Heart left ventricle (tissue), 13 donors: ENCODE results near the gene FUT2.

Experiments
- POLR2A ChIP-seq, 2 donors: fragments of 450-650 bp; IDR thresholded peaks; one replicate each; pipeline ENCODE4 v1.6.1; 2017; ENCODE audit warnings: antibody characterized with exemption in 2 of 2, mild to moderate bottlenecking in 2 of 2, moderate library complexity in 2 of 2
- TF ChIP-seq, protein P1 (sequence below), 12 donors: fragments of 200-600 bp; sonication (generic) in 4 of 12; IDR thresholded peaks; one replicate each; pipeline versions ENCODE4 v1.5.0 to v1.8.0; 2018 to 2022; ENCODE audit warnings: antibody characterized with exemption in 12 of 12, mild to moderate bottlenecking in 5 of 12
- donor health status: ischemic (EF 13 %, LVEDD 7.1; RV severe dilation, severe dysfunction).
- donor health status: DM: no; HTN: yes; CAD: no.
- donor health status: DM: no; HTN: no; CAD: no.
- donor health status: ischemic (EF 25% LVEDD 6.9; RV normal size, moderate dysfunction).
- donor health status: ischemic (EF 25% LVEDD 5.7; RV mildly dilated, moderate dysfunction).
- donor health status: ischemic (EF 35%, LVEDD 5.7; RV mildly dilated, moderate dysfunction).
- donor health status: nonischemic (EF 11% LVEDD 7.7; RV severe dilation, severe dysfunction).
- donor health status: DM: yes; HTN: yes; CAD: no.
- donor health status: PGD.
- donor health status: ischemic (EF 29% LVEDD 5.4; RV normal size, mild dysfunction).
- donor health status: nonischemic (EF 23%, LVEDD 6.1; RV moderate dilation, normal function).

DNA sequence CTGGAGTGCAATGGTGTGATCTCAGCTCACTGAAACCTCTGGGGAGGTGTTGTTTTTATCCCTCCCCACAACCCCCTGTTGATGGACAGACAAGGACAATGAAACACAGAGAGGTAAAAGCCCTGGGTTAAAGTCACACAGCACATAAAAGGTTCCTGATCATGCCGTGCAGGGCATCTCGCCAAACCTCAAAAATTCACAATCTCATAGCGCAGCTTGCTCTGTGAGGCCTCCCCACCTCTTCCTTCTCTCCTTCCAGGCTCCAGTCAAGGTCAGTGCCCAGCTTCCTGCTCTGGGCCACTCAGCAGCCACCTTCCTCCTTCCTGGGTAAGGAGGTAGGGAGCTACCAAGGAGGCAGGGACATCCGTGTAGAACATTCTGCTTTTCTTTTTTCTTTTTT is 2.3 kb downstream of the FUT2 start:
- TF ChIP-seq, protein P1, sequence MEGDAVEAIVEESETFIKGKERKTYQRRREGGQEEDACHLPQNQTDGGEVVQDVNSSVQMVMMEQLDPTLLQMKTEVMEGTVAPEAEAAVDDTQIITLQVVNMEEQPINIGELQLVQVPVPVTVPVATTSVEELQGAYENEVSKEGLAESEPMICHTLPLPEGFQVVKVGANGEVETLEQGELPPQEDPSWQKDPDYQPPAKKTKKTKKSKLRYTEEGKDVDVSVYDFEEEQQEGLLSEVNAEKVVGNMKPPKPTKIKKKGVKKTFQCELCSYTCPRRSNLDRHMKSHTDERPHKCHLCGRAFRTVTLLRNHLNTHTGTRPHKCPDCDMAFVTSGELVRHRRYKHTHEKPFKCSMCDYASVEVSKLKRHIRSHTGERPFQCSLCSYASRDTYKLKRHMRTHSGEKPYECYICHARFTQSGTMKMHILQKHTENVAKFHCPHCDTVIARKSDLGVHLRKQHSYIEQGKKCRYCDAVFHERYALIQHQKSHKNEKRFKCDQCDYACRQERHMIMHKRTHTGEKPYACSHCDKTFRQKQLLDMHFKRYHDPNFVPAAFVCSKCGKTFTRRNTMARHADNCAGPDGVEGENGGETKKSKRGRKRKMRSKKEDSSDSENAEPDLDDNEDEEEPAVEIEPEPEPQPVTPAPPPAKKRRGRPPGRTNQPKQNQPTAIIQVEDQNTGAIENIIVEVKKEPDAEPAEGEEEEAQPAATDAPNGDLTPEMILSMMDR (IDR thresholded peaks at IDR 0.05) = no peak
- TF ChIP-seq POLR2A (IDR thresholded peaks at IDR 0.05) = no peak
